GM23338 (cell line): Measurements from ENCODE around the gene S1PR3.

ENCODE experiments used
- NANOG ChIP-seq: IDR thresholded peaks from 2 replicates; pipeline ENCODE4 v1.6.1; 2016; ENCODE audit warnings: antibody characterized with exemption, borderline replicate concordance
- POLR2AphosphoS5 ChIP-seq: IDR thresholded peaks from 2 replicates; pipeline ENCODE4 v1.6.1; 2016; ENCODE audit warnings: antibody characterized with exemption, low read depth
- TF ChIP-seq, protein P1 (sequence below), 2 experiments: fragments of 200-600 bp in 1 of 2; sonication (generic) in 1 of 2; conservative IDR thresholded peaks; 2 replicates each; pipeline versions ENCODE4 v1.5.1 to v1.6.1; 2016 to 2017; ENCODE audit warnings: antibody characterized with exemption in 2 of 2, low read depth in 2 of 2, mild to moderate bottlenecking in 2 of 2, moderate library complexity in 1 of 2

DNA sequence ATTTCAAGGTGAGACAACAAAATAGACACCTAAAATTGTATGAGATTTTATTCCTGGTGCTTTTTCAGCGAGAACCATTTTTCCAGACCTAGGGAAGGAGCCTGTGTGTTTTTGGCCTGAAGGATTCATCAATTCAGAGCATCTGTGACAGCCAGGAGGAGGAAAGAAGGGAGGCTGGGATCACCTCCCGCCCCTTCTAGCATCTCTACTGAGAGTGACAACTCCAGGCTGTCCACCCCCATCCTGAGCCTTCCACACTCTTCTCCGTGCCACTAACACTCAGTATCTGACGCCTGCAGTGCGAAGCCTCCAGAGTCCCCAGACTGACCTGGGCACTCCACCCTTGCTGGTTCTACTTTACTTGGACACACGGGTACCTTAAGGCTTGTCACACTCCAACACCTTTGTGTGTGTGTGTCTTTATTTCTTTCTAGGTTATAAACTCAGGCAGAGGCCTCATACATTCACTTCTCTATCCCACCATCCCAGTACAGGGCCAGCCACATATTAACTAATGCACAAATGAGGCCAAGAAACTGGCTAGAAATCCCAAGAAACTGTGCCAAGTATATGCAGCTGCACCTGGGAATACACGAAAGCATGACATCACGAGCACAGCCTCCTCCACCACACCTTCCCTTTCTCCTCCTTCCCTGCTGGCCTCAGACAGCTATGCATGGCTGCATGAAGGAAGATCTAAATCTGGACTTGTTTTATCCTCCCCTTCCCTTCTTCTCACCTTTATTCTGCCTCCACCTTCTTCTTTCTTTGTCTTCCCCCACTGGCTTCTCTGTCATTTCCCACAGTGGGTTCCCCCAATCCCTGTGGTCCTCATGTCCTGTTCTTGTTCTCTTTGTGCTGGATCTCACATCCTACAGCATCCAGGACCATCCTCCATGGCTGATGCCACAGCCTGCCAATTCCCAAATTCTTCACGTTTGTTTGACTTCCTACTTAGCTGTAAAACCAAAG lies 16.0 kb downstream of the S1PR3 start:
- TF ChIP-seq, protein P1, sequence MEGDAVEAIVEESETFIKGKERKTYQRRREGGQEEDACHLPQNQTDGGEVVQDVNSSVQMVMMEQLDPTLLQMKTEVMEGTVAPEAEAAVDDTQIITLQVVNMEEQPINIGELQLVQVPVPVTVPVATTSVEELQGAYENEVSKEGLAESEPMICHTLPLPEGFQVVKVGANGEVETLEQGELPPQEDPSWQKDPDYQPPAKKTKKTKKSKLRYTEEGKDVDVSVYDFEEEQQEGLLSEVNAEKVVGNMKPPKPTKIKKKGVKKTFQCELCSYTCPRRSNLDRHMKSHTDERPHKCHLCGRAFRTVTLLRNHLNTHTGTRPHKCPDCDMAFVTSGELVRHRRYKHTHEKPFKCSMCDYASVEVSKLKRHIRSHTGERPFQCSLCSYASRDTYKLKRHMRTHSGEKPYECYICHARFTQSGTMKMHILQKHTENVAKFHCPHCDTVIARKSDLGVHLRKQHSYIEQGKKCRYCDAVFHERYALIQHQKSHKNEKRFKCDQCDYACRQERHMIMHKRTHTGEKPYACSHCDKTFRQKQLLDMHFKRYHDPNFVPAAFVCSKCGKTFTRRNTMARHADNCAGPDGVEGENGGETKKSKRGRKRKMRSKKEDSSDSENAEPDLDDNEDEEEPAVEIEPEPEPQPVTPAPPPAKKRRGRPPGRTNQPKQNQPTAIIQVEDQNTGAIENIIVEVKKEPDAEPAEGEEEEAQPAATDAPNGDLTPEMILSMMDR (conservative IDR thresholded peaks at IDR 0.05; ENCODE audit: low read depth in 2 of 2) = no peak
- TF ChIP-seq POLR2AphosphoS5 (no peak), NANOG (no peak)
